Vagina (tissue), 2 donors: ENCODE data around the gene PTMA.

ENCODE experiments used
- CTCF ChIP-seq, 3 experiments: fragments of 450-650 bp in 2 of 3; fragments of 200-600 bp in 1 of 3; sonication (generic) in 1 of 3; IDR thresholded peaks; one replicate each; pipeline ENCODE4 v1.5.1; 2017 to 2019; ENCODE audit warnings: antibody characterized with exemption in 3 of 3, mild to moderate bottlenecking in 2 of 3, moderate library complexity in 2 of 3
- POLR2A ChIP-seq, 2 donors: fragments of 450-650 bp; IDR thresholded peaks; one replicate each; pipeline ENCODE4 v1.6.1; 2017; ENCODE audit warnings: antibody characterized with exemption in 2 of 2, mild to moderate bottlenecking in 2 of 2, moderate library complexity in 2 of 2
- POLR2AphosphoS5 ChIP-seq, 2 donors: sonication (generic); formaldehyde crosslinking; IDR thresholded peaks; one replicate each; pipeline ENCODE4 v1.9.0; 2017; ENCODE audit warnings: antibody characterized with exemption in 2 of 2, mild to moderate bottlenecking in 2 of 2, low read depth in 1 of 2; ENCODE audit not compliant: insufficient read depth in 1 of 2

- TF ChIP-seq CTCF (IDR thresholded peaks at IDR 0.05): no peak
- TF ChIP-seq POLR2A (IDR thresholded peaks at IDR 0.05): no peak
- TF ChIP-seq POLR2AphosphoS5 (IDR thresholded peaks at IDR 0.05; ENCODE audit: insufficient read depth in 1 of 2, low read depth in 1 of 2): no peak
These were observed 40.8 kb upstream of the PTMA start for GRCh38 chr2:231667496-231667895.
